PC-3 (cell line): ENCODE data around the gene C1orf210.

ENCODE experiments used
- CTCF ChIP-seq: fragments of 300-600 bp; sonication (generic); conservative IDR thresholded peaks from 2 replicates; pipeline ENCODE4 v1.5.1; 2017; ENCODE audit warnings: antibody characterized with exemption, low read depth, mild to moderate bottlenecking, low read length
- EZH2 ChIP-seq: fragments of 300-600 bp; sonication (generic); IDR thresholded peaks from one replicate; pipeline ENCODE4 v1.6.1; 2017; ENCODE audit warnings: antibody characterized with exemption, mild to moderate bottlenecking, low read length; ENCODE audit not compliant: unreplicated experiment

DNA sequence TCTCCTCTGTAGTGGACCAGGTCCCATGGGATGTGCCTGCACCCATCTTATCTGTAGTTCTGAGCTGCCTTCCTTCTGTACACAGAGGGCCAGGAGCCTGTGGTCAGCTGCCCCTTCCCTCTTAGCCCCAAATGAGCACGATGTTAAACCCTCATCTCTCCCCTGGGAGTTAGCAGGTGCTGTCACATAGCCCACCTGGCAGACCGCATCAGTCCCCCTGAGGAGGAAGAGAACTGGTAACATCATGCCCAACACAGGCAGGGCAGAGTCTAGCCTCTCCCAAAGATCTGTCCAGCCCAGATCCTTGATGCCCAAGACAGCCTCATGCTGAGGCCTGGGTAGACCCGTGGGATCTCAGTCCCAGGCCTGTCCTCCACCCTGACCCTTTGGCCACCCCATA is 20.1 kb upstream of the C1orf210 start:
- TF ChIP-seq CTCF = no peak
- TF ChIP-seq EZH2 = no peak
